HG02885 (cell line): ENCODE measurements around the gene AP1AR.
"Not testable (repeated sequence)": the region's sequence is repeated elsewhere in the genome, so short reads cannot be mapped to it uniquely, and the experiment has no call there.

Experiments
- ATAC-seq: cut with Tn5 transposase; IDR thresholded peaks from one replicate; pipeline ENCODE4 v1.9.1; 2021; ENCODE audit warnings: mild to moderate bottlenecking; ENCODE audit not compliant: unreplicated experiment, poor library complexity

AP1AR gene

DNA sequence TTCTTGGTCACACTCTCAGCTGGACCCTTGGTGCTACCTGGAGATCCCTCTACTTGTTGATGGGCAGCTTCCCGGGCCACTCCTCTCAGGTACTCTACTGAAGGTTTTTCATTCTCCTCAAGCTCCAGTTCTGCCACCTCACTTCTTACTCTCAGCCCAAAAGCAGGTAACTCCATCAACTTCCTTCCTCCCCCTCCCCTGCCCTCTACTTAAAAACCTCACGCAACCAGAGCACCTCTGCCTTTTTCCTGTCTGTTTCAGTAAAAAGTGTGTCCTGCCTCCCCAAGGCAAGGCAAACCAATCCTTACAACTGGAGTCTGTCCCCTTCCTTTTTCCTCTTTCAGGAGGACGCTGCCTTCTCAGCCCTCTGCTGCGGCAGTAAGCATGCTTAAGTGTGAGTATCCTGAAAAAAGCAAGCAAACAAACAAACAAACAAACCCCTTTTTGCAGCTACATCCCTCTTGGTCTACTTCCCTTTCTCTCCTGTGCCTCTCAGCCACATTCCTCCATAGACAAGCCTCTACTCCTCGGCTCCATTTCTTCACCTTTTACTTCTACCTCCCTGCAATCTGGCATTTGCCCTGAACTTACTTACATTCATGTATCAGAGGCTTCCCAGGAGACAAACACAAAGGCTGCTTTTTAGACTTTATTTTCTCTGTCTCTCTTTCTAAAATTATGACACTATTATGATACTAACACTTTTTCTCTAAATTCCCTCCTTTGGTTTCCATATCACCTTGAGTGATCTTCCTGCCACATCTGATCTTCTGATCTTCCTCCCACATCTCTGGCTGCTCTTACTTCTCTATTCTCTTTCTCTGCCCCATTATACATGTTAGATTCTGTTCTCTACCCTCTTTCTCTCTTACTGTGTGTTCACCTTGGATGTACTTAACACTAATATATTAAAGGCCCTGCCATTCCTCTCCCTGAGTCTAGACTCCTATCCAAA is 71.0 kb downstream of the AP1AR start:
- ATAC-seq: peak; percentile 78

GRCh38 chr4:112305477-112305876 is 73.9 kb downstream of the AP1AR start:
- not testable (repeated sequence) for ATAC-seq

DNA sequence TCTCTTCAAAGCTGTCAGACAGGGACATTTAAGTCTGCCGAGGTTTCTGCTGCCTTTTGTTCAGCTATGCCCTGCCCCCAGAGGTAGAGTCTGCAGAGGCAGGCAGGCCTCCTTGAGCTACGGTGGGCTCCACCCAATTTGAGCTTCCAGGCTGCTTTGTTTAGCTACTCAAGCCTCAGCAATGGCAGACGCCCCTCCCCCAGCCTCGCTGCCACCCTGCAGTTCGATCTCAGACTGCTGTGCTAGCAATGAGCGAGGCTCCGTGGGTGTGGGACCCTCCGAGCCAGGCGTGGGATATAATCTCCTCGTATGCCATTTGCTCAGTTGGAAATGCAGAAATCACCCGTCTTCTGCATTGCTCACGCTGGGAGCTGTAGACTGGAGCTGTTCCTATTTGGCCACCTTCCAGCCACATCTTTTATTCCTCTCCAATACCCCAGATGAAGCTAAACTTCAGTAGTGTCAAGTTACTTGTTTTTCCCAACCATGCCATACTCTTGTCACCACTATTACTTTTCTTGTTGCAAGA is 77.7 kb downstream of the AP1AR start:
- ATAC-seq: not testable (repeated sequence)

GRCh38 chr4:112311516-112311915 is 79.9 kb downstream of the AP1AR start:
- ATAC-seq: no peak

DNA sequence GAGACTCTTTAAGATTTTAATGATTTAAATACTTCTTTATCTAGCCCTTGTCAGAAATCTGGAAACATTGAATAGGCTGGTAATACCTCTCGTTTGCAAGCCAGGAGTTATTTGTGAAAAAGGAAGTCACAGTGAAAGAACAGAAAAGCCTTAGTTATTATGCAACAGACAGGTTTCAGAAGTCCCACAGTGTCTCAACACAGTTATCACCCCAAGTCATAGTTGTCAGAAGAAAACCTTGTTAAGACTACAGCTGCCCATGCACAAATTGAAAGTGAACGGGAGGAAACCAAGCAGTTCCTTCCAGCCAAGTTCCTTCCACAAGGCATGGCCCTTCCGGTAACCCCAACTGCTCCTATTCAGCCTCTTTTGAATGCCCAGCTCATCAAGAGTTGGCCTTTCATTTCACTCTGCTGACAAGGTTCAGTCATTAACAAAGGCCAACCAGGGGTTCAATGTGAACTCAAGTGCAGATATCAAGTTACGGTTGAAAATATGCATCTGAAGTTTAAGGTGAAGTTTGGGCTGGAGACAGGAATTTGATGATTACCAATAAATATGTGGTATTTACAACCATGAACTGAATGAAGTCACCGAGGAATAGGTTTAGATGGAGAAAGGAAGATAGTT is 81.1 kb downstream of the AP1AR start:
- peak; percentile 98 for ATAC-seq

DNA sequence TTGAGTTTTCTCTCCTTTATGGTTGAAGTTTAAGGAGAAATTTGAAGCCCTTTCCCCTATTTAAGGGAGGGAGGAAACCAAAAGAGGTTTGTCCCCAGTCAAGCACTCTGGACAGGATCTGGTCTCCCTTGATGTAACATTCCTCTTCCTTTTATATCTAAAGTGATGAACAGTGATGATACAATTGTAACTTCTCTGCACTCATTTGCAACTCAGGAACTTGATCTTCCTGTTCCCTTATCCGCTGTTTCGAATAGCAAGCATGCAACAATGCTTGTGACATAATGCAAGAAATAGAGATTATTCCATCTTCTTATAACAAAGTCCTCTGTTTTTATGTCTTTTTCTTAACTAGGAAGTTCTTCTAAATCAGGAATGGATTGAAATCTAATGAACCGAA is 83.9 kb downstream of the AP1AR start:
- no peak for ATAC-seq

DNA sequence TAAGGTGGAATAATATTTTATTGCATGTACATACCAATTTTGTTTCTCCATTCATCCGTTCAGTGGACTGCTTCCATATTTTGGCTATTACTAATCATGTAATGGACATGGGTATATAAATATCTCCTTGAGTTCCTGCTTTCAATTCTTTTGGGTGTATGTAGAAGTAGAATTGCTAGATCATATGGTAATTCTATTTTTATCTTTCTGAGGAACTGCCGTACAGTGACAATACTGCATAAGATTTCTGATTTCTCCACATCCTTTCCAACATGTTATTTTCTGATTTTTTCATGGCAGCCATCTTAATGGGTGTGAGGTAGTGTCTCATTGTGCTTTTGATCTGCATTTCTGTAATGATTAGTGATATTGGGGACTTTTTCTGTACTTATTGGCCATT is 84.8 kb downstream of the AP1AR start:
- no peak for ATAC-seq

DNA sequence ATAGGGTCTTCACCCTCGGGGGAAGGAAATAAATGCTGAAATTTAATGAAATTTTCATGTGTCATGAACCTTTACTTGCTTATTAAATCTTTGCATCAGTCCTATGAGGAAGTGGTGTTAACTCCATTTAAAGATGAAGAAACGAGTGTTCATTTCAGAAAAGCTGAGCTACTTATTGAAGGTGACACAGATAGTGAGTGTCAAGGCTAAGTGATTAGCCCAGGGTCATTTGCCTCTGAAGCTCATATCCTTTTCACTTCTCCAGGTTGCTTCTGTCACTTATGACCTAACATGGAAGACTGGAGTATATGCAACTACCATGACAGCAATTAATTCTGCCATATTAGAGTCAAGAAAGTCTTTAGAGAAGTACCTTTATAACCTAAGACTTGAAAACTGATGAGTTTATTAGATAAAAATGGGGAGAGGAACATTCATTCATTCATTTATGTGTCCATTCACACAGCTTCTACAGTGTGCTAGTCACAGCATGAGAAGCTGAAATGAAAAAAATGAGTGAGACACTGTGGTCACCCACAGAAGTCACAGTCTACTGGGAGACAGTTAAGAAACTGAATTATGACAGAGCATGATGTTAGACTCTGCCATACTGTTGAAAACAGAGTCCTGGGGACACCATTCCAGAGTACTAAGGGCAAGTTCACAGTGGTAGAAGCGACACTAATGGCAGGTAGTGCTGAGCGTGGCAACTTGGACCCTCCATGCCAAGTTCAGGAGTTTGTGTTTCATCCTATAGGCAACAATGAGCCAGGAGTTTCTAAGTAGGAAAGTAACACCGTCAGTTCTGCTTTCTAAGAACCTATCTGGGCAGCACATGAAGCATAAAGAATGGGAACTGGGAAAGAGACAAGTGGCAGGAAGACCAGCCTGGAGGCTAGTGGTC is 86.9 kb downstream of the AP1AR start:
- peak; percentile 97 for ATAC-seq
